ENCODE data around the gene TBC1D22A.

DNA sequence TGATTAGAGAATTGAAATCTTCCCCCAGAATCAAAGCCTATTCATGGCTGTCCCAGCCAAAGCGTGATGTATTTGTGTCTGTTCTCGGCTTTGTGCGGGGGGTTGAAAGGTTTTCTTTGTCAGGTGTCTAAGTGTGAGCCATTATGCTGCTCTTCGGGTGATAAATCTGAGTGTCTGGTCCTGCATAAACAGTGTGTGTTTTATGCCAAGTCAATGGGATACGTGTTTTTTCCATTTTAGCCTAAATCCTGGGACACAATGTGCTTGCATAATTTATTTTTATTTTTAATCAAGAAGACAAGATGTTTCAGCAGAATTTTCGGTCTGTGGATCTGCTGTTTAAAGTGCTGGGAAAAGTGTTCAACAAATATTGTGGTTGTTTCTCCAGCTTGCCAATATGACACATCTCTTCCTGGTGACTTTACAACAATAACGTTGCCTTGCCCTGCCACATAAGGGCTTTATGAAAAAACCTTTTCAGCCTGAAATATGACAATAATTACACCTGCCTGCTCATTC is 267.8 kb downstream of the TBC1D22A start:
- TF ChIP-seq SIRT6 (IDR thresholded peaks at IDR 0.05; ENCODE audit: low read depth, low read length), result no peak
- TF ChIP-seq POLR2A (conservative IDR thresholded peaks at IDR 0.05), result no peak
- TF ChIP-seq, protein P1, sequence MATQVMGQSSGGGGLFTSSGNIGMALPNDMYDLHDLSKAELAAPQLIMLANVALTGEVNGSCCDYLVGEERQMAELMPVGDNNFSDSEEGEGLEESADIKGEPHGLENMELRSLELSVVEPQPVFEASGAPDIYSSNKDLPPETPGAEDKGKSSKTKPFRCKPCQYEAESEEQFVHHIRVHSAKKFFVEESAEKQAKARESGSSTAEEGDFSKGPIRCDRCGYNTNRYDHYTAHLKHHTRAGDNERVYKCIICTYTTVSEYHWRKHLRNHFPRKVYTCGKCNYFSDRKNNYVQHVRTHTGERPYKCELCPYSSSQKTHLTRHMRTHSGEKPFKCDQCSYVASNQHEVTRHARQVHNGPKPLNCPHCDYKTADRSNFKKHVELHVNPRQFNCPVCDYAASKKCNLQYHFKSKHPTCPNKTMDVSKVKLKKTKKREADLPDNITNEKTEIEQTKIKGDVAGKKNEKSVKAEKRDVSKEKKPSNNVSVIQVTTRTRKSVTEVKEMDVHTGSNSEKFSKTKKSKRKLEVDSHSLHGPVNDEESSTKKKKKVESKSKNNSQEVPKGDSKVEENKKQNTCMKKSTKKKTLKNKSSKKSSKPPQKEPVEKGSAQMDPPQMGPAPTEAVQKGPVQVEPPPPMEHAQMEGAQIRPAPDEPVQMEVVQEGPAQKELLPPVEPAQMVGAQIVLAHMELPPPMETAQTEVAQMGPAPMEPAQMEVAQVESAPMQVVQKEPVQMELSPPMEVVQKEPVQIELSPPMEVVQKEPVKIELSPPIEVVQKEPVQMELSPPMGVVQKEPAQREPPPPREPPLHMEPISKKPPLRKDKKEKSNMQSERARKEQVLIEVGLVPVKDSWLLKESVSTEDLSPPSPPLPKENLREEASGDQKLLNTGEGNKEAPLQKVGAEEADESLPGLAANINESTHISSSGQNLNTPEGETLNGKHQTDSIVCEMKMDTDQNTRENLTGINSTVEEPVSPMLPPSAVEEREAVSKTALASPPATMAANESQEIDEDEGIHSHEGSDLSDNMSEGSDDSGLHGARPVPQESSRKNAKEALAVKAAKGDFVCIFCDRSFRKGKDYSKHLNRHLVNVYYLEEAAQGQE (IDR thresholded peaks at IDR 0.05; ENCODE audit: borderline replicate concordance), result no peak
- TF ChIP-seq, protein P1 (CRISPR knock-in tag; IDR thresholded peaks at IDR 0.05; ENCODE audit: low read depth), result no peak
- no peak for TF ChIP-seq MAZ (CRISPR knock-in tag; conservative IDR thresholded peaks at IDR 0.05 in 1 of 2, IDR thresholded peaks at IDR 0.05 in 1 of 2)
- no peak for TF ChIP-seq NFYB (IDR thresholded peaks at IDR 0.05; ENCODE audit: extremely low read depth, insufficient read length)

Data from K562 (cell line).